Loucy (cell line): ENCODE measurements around the gene CD248.

ENCODE experiments used
- H2AFZ ChIP-seq: fragments of 200-600 bp; sonication (generic); 2 replicates; pipeline ENCODE4 v1.6.0; 2016; ENCODE audit warnings: antibody characterized with exemption, mild to moderate bottlenecking, low read length, moderate library complexity
- H3F3A ChIP-seq: fragments of 200-600 bp; 2 replicates; pipeline ENCODE4 v1.6.0; 2016; ENCODE audit warnings: antibody characterized with exemption, low read depth, mild to moderate bottlenecking
- H3K27me3 ChIP-seq: fragments of 200-600 bp; sonication (generic); 2 replicates; pipeline ENCODE4 v1.6.1; 2014; ENCODE audit warnings: low read length, mild to moderate bottlenecking; ENCODE audit not compliant: insufficient read depth, poor library complexity, severe bottlenecking
- H3K36me3 ChIP-seq: fragments of 200-600 bp; sonication (generic); 2 replicates; pipeline ENCODE4 v1.6.1; 2016; ENCODE audit warnings: low read length; ENCODE audit not compliant: insufficient read depth
- H3K4me1 ChIP-seq: fragments of 200-600 bp; sonication (generic); 2 replicates; pipeline ENCODE4 v1.5.1; 2014; ENCODE audit warnings: low read length, mild to moderate bottlenecking; ENCODE audit not compliant: insufficient read depth, poor library complexity, severe bottlenecking
- H3K4me2 ChIP-seq: fragments of 200-600 bp; sonication (generic); 2 replicates; pipeline ENCODE4 v1.6.0; 2014; ENCODE audit warnings: antibody characterized with exemption, low read length, low read depth, mild to moderate bottlenecking; ENCODE audit not compliant: poor library complexity, severe bottlenecking
- H3K4me3 ChIP-seq: fragments of 200-600 bp; sonication (generic); 2 replicates; pipeline ENCODE4 v1.5.1; 2014; ENCODE audit warnings: low read length, mild to moderate bottlenecking, mixed read lengths; ENCODE audit not compliant: poor library complexity, severe bottlenecking
- H3K79me2 ChIP-seq: fragments of 200-600 bp; sonication (generic); 2 replicates; pipeline ENCODE4 v1.6.1; 2014; ENCODE audit warnings: low read length; ENCODE audit not compliant: insufficient read depth
- H3K9ac ChIP-seq: fragments of 200-600 bp; sonication (generic); 2 replicates; pipeline ENCODE4 v1.6.0; 2014; ENCODE audit warnings: mild to moderate bottlenecking, low read depth, low read length, moderate library complexity; ENCODE audit not compliant: poor library complexity, severe bottlenecking
- H3K9me2 ChIP-seq: fragments of 200-600 bp; sonication (generic); replicated peaks from 2 replicates; pipeline ENCODE4 v1.6.1; 2016; ENCODE audit warnings: low read depth, low read length, mixed read lengths
- H3K9me3 ChIP-seq: fragments of 200-600 bp; sonication (generic); 2 replicates; pipeline ENCODE4 v1.6.1; 2014; ENCODE audit warnings: mild to moderate bottlenecking, antibody characterized with exemption, low read length, low read depth; ENCODE audit not compliant: insufficient read depth
- H4K20me1 ChIP-seq: fragments of 200-600 bp; sonication (generic); 2 replicates; pipeline ENCODE4 v1.6.0; 2014; ENCODE audit warnings: antibody characterized with exemption, low read length, mild to moderate bottlenecking; ENCODE audit not compliant: insufficient read depth, poor library complexity, severe bottlenecking
- EZH2phosphoT487 ChIP-seq: fragments of 200-600 bp; IDR thresholded peaks from 2 replicates; pipeline ENCODE4 v1.6.1; 2018; ENCODE audit warnings: antibody characterized with exemption, mild to moderate bottlenecking, moderate library complexity, borderline replicate concordance
- TF ChIP-seq, protein P1 (sequence below): fragments of 200-600 bp; sonication (generic); conservative IDR thresholded peaks from 2 replicates; pipeline ENCODE4 v1.5.1; 2014; ENCODE audit warnings: mild to moderate bottlenecking, antibody characterized with exemption, low read length

CD248 gene

DNA sequence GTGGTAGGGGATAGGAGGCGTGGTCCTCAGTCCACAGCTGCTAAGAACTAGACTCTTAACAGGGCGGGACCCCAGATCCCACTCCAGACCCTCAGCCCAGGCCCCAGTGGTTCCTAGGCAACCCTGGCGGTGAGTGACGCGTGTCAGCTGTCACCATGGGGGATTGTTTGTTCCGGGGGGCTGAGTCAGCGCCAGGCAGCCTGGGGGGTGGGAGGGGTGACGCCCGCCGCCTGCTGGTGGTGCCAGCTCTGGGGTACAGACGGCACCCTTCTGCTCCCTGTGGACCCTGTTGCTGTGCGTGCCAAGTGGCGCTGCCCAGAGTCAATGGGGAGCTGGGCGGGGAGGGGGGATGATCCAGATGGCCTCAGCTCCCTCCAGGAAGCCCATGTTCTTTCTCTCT lies 36.4 kb downstream of the CD248 start:
- Histone ChIP-seq H3F3A (no peaks in the 10 kb centered on the region), H2AFZ (no peak overlapping the region), H3K9me2 (no peaks in the 10 kb centered on the region), H3K9me3 (no peaks in the 10 kb centered on the region), H3K36me3 (peaks cover 10% of the 10 kb centered on the region; the same call in 1 of the 2 replicates), H3K4me1 (peaks cover 15% of the 10 kb centered on the region), H3K9ac (no peak overlapping the region), H3K79me2 (no peaks in the 10 kb centered on the region), H4K20me1 (peaks cover 8% of the 10 kb centered on the region), H3K4me2 (no peak overlapping the region), H3K27me3 (no peaks in the 10 kb centered on the region), H3K4me3 (no peak overlapping the region)
- no peak for TF ChIP-seq EZH2phosphoT487
- TF ChIP-seq, protein P1, sequence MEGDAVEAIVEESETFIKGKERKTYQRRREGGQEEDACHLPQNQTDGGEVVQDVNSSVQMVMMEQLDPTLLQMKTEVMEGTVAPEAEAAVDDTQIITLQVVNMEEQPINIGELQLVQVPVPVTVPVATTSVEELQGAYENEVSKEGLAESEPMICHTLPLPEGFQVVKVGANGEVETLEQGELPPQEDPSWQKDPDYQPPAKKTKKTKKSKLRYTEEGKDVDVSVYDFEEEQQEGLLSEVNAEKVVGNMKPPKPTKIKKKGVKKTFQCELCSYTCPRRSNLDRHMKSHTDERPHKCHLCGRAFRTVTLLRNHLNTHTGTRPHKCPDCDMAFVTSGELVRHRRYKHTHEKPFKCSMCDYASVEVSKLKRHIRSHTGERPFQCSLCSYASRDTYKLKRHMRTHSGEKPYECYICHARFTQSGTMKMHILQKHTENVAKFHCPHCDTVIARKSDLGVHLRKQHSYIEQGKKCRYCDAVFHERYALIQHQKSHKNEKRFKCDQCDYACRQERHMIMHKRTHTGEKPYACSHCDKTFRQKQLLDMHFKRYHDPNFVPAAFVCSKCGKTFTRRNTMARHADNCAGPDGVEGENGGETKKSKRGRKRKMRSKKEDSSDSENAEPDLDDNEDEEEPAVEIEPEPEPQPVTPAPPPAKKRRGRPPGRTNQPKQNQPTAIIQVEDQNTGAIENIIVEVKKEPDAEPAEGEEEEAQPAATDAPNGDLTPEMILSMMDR: no peak

DNA sequence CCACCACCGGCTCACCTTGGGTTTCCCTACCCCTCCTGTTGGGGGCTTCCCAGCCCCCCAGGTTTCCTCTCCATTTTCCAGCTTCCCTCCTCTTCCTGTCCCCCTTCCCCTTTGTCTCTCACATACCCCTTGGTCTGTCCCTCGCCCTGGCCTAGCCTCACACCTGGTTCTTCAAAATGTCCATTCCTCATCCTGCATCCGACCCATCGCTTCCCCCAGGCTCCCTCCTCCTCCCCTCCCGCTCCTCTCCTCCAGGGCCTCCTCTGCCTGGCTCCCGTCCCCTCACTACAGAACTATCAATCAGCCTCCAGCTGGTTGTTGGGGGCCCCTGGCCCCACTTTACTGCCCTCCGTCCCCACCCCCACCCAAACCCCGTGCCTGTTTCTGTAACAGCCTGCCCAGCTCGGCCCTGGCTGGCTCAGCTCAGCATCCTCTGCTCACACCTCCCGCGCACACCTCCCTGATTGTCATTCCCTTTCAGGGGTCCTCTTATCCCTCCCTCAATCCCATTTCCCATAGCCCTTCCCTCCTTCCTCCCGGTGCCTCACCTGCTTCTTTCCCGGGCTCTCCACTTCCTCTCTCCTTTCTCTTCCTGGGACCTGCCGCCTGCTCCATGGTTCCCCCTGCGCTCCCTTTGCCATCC lies 37.6 kb downstream of the CD248 start:
- peaks cover 15% of the 10 kb centered on the region for H3K4me1 ChIP-seq
- H3K4me3 ChIP-seq: no peak overlapping the region
- no peak overlapping the region for H3K4me2 ChIP-seq
- no peaks in the 10 kb centered on the region; the same call in 1 of the 2 replicates for H3K79me2 ChIP-seq
- no peaks in the 10 kb centered on the region for H3K9me3 ChIP-seq
- no peaks in the 10 kb centered on the region for H3K9me2 ChIP-seq
- H3K27me3 ChIP-seq: no peaks in the 10 kb centered on the region
- H3F3A ChIP-seq: no peaks in the 10 kb centered on the region
- no peak overlapping the region for H2AFZ ChIP-seq
- H3K9ac ChIP-seq: no peak overlapping the region
- peaks cover 8% of the 10 kb centered on the region for H4K20me1 ChIP-seq
- H3K36me3 ChIP-seq: peaks cover 18% of the 10 kb centered on the region; the same call in 1 of the 2 replicates
- TF ChIP-seq, protein P1: no peak
- TF ChIP-seq EZH2phosphoT487: no peak

DNA sequence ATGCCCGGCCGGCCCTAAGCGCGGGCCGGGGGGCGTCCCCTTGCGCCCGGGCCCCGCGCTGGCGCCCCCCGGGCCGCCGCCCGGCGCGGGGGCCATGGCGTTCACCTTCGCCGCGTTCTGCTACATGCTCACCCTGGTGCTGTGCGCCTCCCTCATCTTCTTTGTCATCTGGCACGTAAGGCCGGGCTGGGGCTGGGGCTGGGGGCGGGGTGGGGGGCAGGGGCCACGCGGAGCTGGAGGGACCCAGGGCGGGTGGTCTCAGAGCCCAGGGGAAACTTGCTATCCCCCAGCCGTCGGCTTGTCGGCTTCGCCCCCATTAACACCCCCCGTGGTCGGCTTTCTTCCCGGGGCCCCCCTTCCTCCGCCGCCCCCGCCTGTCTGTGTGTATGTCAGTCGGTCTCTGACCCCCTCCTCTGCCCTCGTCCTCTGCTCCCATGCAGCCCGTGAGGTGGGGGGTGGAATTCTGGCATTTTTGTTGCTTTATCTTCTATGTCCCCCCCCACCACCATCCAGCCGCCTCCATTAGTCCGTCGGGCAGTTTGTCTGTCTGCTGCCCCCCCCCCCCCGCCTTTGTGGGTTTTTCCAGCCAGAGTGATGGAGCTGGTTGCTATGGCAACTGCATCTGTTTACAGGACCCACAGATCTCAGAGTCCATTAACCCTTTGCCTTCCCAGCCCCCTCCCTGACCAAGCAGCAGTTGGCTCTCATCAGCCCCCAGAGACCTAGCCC lies 38.3 kb downstream of the CD248 start:
- no peak for TF ChIP-seq EZH2phosphoT487
- TF ChIP-seq, protein P1: no peak
- Histone ChIP-seq H3K79me2 (no peaks in the 10 kb centered on the region; the same call in 1 of the 2 replicates), H3K36me3 (peaks cover 23% of the 10 kb centered on the region; the same call in 1 of the 2 replicates), H3F3A (no peaks in the 10 kb centered on the region), H3K27me3 (no peaks in the 10 kb centered on the region), H3K9ac (no peak overlapping the region), H3K4me2 (no peak overlapping the region), H4K20me1 (peaks cover 8% of the 10 kb centered on the region), H3K4me3 (no peak overlapping the region), H2AFZ (no peak overlapping the region), H3K4me1 (peaks cover 15% of the 10 kb centered on the region), H3K9me3 (no peaks in the 10 kb centered on the region), H3K9me2 (no peaks in the 10 kb centered on the region)
